CD1c-positive myeloid dendritic cell (primary cell): ENCODE measurements around the gene PAFAH1B1.
"Not testable (repeated sequence)": the region's sequence is repeated elsewhere in the genome, so short reads cannot be mapped to it uniquely, and the experiment has no call there.

Experiments used
- DNase-seq: peaks from one replicate; pipeline ENCODE4 v3.0.0-alpha.2; 2016; ENCODE audit errors: extremely low spot score

The PAFAH1B1 gene

GRCh38 chr17:2689411-2690164 lies 96.1 kb downstream of the PAFAH1B1 start:
- DNase-seq: no peak

DNA sequence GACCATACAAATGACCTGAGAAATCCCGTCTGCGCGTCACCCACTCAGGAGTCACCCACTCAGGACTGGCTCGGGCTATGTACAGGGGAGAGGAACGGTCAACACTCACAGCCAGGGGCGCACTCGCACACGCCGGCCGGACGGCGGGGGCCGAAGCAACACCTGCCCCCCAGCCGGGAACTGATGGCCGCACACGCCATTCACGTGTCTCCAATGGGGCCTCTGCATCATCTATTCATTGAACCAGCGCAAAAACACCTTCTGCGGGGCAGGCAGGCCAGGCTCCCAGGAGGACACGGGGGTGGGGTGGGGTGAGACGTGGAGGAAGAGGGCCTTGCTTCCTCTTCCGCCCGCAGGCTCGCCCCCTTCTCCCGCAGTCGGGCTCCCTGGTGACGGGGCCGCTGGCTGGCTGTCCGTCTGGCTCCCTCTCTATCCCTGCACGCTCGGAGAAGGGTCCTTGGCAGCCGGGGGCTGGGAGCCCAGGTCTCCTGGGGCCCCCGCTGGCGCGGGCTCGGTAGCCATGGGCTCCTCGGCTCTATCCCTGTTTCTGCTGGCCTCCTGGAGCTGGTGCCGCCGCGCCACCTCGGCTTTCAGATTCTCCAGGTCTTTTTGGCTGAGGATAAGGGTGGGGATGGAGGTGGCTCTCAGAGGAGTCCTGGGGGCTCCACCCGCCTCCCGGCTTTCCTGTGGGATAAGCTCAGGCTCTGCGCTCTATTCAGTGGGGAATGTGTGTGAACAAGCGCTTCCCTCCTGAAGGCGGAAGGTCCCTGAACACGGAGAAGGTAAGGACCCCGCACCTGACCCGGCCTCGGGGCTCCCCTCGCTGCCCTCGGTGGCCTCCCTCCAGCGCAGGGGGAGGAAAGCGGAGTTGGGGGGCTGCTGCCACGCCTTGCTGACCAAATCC lies 97.0 kb downstream of the PAFAH1B1 start:
- DNase-seq: no peak

- no peak for DNase-seq
Observed at GRCh38 chr17:2691069-2691871, 97.8 kb downstream of the PAFAH1B1 start.

DNA sequence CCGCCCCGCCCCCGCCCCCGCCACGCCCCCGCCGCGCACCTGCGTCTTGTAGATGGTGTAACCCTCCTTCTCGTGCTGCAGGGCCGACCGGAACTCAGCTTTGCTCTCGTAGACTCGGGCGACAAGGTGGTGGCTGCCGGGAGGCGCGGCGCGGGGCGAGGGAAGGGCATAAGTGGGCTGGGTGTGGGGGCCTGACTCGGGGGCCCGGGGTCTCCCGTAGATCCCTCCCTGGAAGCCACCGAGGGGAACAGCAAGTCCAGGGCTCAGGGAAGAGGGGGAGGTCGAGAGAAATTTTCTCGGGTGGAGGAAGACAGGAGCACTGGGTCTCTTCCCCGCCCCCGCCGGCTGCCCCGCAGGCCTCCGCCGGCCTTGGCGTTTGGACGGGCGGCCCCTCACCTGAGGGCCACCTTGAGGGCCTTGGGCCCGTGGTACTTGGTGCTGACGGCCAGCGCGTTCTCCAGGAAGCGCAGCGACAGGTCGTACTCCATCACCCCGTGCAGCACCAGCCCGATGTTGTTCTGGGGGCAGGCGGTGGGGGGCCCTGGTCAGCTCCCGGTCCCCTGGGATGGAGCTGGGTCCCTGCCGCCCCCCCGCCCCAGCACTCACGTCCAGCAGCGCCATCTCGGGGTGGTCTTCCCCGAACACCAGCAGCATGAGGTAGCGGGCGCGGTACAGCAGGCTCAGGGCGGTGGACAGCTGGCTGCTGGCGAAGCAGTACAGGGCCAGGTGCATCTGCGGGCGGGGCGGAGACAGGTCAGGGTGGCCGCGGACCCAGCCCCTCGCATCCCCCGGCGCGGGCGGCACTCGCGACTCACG lies 98.7 kb downstream of the PAFAH1B1 start:
- DNase-seq: no peak

DNA sequence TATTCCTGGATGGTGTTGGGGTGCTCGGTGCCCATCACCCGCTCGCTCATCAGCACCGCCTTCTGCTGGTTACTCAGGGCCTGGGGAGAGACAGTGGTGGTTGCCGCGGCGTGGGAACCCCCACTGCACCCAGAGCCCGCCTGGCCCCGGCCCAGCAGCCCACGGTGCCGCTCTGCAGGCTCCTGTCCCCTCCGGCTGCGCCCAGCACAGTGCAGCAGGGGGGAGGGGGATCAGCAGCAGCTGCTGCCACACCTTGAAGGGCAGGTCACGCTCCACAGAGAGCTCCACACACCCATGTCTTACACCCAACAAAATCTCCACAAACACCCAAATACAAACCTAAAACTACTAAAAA lies 99.3 kb downstream of the PAFAH1B1 start:
- no peak for DNase-seq

DNA sequence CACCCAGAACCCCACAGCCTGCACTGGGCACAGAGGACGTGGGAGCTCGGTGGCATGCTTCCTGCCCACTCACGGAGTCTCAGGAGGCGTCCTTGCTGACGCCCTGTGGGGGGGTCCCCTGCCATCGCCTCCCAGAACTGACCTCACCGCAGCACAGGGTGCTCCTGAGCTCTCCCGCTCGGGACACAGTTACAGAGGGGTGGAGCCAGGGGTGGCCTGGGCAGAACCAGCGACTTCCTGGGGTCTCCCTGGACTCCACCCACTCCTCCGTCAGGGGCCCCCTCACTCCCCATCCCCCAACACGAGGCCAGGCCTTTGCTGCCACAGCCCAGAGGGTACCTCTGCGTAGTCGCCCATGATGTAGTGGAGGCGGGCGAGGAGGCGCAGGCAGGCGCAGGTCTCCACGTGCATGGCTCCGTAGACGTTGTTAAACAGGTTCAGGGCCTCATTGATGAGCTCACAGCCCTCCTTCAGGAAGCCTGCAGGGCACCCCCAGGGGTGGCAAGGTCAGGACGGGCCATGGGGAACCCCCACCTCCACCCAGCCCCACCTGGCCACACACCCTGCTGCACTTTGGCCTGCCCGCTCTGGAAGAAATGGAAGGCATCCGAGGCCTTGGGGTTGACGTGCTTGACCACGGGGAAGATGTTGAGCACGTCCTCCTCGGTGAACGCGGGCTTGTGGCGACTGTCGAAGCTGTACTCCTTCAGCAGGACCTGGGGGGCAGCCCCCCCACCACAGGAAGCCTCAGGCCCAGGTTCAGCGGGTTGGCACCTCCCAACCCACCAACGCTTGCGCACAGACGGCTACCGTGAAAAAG lies 100.3 kb downstream of the PAFAH1B1 start:
- DNase-seq: no peak

- no peak for DNase-seq
Observed at GRCh38 chr17:2694381-2695242, 101.2 kb downstream of the PAFAH1B1 start.

DNA sequence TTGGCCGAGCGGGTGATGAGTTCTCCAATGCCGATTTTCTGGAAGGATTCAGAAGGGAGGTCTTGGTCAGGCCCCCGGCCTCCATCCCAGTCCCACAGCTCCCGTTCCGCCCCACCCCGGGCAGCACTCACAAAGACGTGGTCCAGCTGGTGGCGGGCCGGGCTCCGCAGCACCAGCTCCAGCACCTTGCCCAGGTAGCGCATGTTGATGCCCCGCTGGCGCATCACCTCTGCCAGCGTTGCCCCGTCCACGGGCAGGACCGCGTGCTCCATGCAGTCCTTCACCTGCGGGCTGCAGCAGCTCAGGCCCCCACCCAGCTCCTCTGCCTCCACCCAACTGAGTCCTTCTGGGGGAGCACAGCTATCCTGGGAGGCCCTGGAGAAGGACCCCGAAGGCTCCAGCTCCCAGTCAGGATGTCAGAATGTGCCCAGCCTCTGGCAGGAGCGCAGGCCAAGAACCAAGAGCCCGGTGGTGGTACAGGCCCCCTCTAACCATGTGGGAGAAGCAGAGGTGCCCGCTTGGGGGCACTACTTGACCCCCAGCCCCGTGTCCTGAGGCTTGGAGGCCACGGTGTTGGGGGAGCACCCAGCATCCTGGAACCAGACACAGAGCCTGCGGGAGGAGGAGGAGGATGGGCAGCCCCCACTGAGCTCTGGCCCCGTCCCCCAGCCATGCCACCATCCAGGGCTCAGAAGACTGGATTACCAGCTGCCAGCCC lies 101.9 kb downstream of the PAFAH1B1 start:
- DNase-seq: no peak

- no peak for DNase-seq
Observed at GRCh38 chr17:2695961-2696760, 102.7 kb downstream of the PAFAH1B1 start.

DNA sequence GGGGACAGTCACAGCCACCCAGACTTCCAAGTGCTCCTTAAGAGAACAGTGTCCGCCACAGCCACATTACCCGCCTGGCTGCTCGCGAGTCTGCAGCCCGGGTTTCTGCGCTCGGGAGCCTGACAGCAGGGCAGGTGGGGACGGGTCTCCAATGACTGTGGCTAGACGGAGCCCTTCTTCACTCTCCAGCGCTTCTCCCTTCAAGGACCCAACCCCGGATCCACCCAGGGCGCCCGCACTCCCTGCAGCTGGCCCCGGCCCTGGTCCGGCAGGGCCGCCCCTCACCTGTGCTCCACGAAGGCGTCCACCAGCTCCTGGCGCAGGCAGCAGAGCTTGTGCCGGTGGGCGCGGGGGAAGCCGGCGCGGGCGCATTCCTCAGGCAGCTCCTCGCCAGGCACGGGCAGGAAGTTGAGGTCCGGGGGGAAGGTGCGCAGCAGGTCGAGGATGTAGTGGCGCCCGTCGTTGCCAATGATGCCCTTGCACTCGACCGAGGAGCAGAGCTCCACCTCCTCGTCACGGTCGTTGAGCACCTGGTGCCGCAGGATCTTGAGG lies 104.2 kb downstream of the PAFAH1B1 start:
- DNase-seq: no peak

- not testable (repeated sequence) for DNase-seq
Observed at GRCh38 chr17:2699216-2699805, 105.9 kb downstream of the PAFAH1B1 start.

DNA sequence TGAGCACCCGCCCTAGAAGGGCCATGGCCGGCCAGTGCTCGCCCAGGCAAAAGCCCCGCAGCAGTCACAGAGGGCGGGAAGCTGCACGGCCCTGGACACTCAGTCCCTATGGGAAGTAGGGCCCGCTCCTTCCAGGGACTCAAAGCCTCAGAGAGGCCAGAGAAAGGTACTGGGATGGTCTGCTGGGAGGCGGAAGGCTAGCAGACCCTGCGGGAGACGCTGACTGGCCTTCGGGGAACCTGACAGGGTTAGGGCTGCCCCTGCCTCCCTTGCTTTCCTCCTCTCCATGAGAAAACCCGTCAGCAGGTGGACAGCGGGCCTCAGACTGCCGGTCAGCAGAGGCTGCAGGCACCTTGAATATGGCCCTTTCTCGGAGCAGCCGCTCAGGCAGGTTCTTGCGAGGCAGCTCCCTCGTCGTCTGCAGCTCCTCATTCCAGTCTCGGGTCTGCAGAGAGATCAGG lies 106.6 kb downstream of the PAFAH1B1 start:
- no peak for DNase-seq

DNA sequence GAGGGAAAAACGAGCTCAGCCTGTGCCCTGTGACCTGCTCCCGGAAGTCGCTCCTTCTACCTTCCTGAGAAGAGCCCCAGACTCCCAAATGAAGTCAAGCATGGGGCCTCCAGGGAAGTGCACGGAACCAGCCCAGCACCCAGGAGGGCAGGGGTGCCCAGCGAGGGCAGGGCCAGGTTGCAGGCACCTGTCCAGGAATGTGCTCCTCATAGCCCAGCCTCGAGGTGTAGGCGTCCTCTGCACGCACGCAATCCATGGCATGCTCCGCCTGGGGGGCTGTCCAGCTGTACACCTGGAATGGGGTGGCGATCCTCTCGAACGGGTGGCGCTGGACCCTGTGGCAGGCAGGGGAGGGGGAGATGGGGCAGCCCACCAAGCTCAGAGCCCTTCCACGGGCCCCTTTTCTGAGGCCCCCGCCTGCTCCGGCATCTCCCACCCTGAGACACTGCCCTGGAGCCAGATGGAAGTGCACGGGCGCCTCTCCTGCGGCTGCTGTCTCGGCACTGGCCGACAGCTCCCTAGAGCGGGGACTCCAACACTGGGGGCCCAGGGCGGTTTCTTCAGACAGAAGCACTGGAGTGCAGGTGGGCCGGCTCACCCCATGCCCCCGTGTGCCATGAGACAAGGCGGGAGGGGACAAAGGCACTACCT lies 107.2 kb downstream of the PAFAH1B1 start:
- no peak for DNase-seq

- DNase-seq: no peak
Observed at GRCh38 chr17:2701161-2701995, 107.9 kb downstream of the PAFAH1B1 start.

DNA sequence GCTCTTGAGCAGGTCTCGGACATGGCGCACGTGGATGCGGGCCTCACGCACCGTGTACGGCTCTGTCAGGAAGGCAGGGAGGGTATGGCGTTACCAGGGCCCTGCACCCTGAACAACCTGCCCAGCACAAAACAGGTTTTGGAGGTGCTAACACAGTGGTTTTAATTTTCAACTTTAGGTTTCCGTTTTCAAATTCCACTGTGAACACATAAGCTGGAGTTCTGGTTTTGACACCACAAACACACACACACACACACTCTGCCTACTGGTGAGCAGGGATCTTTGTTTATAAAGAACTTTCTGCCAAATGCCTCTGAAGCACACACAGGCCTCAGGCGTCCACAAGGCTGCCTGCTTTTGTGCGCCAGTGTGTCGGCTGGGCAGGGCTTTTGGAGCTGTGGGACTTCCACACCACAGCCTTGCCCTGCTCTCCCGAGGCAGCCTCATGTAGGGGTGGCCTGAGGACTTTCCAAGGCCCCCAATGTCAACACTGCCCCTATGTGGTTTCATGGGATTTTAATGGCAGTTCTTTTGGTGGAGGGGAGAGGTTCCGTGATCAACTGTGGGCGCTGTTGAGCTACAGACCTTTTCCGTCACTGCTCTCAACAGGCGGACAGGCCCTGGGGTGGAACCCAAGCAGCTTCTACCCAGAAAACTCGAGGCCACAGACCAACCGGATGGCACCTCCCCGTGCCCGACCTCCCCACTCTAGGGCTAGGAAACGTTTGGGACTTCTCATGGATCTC lies 108.7 kb downstream of the PAFAH1B1 start:
- no peak for DNase-seq
